ELF-1 (cell line): Measurements from ENCODE around the gene GGT5.
"Not testable (repeated sequence)": the region's sequence is repeated elsewhere in the genome, so short reads cannot be mapped to it uniquely, and the experiment has no call there.

Experiments
- DNase-seq: peaks from one replicate; pipeline ENCODE4 v3.0.0-alpha.2; 2016; ENCODE audit warnings: low read depth, low spot score

GGT5 gene

DNA sequence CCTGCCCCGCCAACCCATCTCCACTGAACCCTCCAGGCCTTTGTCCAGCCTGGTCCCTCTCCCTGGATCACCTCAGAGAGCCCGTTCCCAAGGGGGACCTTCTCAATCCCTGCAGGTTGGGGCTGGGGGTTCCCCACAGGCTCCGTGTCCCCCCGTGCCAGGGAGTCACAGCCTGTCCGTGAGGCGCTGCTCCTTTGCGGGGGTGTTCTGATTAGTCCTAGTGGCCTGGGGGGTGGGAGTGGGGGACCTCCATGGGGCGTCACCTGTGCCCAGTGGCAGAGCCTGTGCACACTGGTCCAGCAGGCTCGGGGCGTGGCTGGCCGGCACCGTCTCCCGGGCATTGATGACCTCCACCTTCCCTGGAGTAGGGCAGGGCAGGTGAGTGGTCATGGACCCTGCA, 11.6 kb downstream of the GGT5 start:
- no peak for DNase-seq

DNA sequence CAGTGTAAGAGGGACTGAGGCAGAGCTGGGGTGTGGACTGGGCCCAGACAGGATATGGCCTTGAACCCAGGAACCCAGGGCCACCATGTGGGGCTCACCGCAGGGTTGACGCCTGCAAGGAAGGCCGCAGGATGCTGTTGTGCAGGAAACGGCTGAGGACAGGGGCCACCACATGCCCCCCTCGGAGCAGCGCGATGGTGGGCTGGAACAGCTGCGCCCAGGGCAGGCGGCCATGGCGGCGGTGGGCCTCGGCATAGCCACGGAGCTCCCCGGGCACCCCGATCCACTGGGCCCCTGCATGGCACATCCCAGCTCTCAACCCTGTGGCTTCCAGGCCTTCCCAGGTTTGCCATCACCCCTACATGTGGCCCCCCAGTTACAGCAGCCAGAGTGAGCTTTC, 12.2 kb downstream of the GGT5 start:
- DNase-seq = no peak

GRCh38 chr22:24232124-24232523, 12.8 kb downstream of the GGT5 start:
- DNase-seq = no peak

DNA sequence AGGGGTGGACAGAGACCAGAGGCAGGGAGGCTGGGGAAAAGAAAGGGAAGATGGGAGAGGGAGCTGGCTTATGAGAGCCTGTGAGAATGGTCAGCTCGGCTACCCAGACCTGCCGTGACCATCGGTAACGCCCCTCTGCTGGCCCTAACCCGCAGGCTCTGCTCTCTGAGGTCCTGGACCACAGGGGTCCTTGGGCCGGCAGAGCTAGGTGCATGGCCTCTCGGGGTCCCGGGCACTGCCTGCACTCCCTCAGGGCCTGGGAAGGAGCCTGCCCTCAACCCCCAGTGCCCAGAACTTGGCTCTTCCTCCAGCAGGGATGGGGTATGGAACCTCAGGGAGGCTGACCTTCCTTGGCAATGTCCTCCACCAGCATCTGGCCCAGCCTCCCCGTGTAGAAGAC, 13.2 kb downstream of the GGT5 start:
- no peak for DNase-seq

- DNase-seq = peak; percentile 80
Observed at GRCh38 chr22:24230911-24231656, 13.8 kb downstream of the GGT5 start.

DNA sequence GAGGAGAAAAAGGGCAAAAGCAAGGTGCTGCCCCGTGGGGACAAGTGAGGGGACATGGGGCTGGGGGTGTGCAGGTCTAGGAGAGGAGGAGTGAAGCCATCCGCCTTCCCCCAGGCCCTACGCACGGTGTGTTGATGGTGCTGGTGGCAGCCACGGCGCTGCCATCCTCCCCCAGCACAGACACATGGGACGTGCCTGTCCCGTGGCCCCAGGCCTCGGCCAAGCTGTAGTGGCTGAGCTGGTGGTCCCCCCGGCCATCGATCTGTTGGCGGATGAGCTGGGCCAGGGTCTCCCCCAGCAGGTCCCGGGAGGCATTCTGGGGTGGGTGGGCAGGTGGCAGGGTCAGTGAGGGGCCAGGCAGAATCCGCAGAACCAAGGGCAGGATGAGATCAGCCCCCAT, 18.9 kb downstream of the GGT5 start:
- no peak for DNase-seq

DNA sequence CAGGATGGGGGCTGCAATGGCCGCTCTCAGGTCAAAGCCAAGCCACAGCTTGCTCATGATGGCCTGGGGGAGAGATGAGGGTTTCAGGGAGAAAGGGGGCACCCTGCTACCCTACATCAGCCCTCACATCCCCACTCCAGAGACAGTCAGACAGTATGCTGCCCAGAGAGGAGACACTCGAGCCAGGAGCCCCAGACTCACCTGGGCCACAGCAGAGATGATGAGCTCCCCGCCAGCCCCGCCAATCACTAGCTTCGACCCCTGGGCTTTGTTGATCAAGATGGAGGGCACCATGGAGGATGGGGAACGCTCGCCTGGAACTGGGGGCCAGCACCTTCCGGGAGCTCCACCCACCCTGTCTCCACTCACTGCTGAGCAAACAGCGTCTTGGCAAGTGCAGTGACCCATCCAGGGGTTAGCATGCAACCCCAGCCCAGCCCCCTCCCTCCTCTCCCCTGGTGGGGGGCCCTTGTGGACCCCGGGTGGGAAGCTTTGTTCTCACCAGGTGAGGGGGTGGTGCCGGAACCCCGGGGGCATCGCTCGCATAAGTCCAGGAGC, 19.8 kb downstream of the GGT5 start:
- DNase-seq = no peak

GRCh38 chr22:24224468-24224867, 20.4 kb downstream of the GGT5 start:
- DNase-seq = no peak

DNA sequence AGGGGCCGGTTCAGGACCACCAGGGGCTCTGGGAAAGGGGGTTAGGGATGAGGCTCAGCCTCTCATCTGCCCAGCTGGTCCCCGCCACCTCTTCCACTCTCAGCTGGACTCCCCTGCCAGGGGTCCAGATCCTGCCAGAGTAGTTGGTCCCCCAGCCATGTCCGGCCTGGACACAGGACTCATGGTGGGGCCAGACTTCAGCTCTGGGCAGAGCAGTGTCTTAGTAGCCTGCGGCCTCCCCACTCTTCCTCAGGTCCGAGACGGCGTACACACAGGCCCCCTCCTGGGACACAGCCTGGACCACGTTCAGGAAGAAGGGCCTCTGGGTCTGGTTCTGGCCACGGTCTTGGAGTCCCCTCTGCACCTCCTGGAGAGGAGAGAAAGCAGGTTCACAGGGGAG, 25.1 kb downstream of the GGT5 start:
- DNase-seq = no peak

- no peak for DNase-seq
Observed at GRCh38 chr22:24217384-24217783, 27.5 kb downstream of the GGT5 start.

DNA sequence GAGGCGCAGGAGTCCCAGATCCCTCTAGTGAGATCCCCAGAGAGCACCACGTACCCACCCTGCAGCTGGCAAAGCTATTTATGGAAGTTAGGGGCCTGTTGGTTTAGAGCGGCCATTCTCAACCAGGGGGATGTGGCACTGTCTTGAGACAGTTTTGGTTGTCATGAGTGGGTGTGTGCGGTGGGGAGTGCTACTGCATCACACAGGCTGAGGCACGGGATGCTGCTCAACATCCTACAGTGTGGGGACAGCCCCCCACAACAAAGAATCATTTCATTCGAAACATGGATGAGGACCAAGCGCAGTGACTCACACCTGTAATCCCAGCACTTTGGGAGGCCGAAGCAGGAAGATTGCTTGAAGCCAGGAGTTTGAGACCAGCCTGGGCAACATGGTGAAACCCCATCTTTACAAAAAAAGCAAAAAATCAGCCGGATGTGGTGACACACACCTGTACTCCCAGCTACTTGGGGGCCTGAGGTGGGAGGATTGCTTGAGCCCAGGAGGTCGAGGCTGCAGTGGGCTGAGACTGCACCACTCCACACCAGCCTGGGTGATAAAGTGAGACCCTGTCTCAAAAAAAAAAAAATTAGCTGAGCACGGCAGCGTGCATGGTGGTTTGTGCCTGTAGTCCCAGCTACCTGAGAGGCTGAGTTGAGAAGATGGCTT, 28.2 kb downstream of the GGT5 start:
- DNase-seq = no peak

DNA sequence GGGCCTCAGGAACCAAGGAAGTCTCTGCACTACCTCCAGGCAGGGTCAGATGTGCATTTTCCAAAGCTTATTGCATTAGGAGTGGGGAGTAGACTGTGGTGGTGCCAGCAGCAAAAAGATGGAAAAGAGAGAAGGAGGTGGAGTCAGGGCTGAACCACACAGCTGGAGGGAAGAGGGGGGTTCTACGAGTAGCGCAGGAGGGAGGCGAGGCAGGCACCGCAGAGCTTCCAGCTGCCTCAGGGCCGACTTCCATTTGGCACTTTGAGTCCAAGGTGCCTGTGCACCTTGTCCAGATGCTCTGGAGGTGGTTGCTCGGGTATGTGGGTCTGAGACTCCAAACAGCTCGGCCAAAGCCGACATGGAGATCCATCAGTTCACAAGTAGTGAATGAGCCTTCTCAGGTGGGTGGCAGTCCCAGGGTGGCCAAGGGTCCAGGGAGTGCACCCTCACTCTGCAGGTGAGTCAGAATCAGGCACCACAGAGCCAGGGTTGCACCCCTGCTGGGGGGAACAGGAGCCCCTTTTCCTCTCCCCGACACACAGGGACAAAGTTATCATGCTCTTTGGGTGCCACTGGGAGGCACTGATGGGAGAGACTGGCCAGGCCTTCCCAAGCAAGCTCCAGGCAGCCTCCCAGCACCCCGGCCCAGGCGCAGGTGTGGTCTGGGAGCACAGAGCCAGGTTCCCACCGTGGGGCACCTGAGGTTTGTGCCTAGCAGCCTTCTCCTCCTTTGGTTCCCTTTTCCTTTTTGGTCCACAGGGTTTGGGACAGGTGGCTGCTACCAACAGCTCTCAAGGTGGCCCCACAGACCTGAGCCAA, 30.2 kb downstream of the GGT5 start:
- DNase-seq = no peak

GRCh38 chr22:24213111-24213510, 31.8 kb downstream of the GGT5 start:
- not testable (repeated sequence) for DNase-seq

- not testable (repeated sequence) for DNase-seq
Observed at GRCh38 chr22:24211716-24212115, 33.2 kb downstream of the GGT5 start.

- not testable (repeated sequence) for DNase-seq
Observed at GRCh38 chr22:24210409-24210808, 34.5 kb downstream of the GGT5 start.

DNA sequence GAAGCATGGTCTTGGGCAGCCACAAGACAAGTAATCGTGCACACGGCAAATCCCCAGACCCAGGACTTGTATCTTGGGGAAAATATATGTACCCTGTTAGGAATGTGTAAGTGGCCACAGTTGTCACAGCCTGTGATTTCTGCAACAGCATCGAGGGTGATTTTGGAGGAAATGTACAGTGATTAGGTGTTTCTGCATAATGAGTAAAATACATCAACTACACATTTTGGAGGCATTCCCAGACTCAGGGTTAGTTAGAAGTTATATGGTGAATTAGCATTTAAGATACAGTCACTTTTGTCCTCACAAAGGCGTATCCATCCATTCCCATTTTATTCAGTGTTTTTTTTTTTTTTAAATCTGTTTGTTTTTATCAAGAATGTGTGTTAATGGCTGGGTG, 35.2 kb downstream of the GGT5 start:
- DNase-seq = no peak

DNA sequence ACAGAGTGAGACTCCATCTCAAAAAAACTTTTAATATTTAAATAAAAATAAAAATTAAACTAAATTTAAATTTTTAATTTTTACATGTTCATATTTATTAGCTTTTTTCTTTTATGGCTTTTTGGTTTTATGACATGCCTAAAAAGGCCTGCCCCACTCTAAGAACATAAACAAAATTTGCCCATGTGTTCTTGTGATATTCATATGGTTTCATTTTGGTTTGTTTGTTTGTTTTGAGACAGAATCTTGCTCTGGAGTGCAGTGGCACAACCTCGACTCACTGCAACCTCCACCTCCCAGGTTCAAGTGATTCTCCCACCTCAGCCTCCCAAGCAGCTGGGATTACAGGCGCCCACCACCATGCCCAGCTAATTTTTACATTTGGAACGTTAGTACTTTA, 35.9 kb downstream of the GGT5 start:
- no peak for DNase-seq

- DNase-seq = no peak
Observed at GRCh38 chr22:24208012-24208749, 36.7 kb downstream of the GGT5 start.

- no peak for DNase-seq
Observed at GRCh38 chr22:24207264-24208011, 37.4 kb downstream of the GGT5 start.

GRCh38 chr22:24206460-24207263, 38.2 kb downstream of the GGT5 start:
- peak; percentile 71 for DNase-seq
